Measurements from ENCODE around the gene CENPL.
"Not testable (repeated sequence)": the region's sequence is repeated elsewhere in the genome, so short reads cannot be mapped to it uniquely, and the experiment has no call there.

CENPL gene

DNA sequence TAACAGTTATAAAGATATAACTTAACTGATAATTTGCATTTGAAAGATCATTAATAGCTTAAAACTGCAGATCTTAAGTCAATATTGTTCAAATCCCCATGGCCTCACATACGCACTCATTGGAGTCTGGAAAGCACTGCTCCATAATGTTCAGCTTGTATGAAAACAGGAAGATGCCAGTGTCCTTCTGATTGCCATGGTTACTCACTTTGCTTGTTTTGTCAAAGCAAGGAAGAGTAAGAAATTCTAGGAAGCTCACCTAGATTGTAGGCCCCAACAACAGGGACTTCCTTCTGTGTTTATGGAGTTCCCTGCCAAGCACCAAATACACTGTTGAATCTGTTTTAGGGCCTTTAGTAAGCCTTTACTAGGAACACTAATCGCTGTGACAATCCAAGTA is 32.2 kb upstream of the CENPL start:
- no peak for DNase-seq (ENCODE audit: low spot score)

DNA sequence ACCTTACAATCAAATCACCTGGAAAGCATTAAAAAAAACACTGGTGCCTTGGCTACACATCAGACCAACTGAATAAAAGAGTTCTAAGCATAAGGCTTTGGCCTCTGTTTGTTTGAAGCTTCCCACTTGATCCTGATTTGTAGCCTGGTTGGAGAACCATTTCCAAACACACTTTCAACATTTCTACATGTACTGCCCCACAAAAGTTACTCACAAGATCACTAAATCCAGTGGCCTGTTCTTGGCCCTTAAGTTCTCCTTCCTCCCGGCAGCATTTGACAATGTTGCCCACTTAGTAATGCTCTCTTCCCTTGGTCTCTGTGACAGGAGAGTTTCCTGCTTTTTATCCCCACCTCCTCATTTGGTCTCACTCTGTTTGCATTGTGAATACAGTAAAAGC is 31.3 kb upstream of the CENPL start:
- no peak for DNase-seq (ENCODE audit: low spot score)

DNA sequence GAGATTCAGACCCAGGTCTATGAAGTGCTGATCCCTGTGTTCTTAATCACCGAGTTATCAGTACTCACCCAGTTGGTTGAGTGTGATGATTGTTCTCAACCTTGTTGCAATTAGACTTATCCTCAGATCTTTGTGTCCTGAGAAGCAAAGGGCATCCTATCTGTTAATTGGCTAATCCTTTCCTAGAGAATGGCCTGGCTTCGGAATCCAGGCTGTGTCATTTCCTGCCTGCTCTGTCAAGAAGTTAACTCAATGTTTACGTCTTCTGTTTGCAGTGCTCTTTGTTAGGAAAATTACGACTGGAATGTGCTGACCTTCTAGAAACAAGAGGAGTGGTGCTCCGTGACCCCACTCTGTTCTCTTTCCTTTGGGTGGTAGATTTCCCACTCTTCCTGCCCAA is 28.4 kb upstream of the CENPL start:
- no peak for DNase-seq (ENCODE audit: low spot score)

DNA sequence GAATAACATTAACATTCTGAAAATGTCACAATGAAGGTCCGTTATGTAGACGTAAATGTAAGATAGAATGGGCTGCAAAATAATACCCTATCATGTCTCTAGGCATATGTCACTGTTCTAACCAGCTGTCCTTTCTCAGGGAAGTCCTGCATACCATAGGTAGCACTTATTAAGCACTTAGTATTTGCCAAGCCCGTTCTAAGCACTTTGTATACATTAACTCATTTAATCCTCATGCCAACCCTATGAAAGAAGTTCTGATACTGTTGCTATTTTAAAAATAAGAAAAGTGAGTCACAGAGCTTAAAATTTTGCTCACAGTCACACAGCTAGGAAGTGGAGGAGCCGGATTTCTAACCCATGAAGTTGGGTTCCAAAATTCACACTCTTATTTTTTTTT is 27.4 kb upstream of the CENPL start:
- DNase-seq (ENCODE audit: low spot score) = no peak

DNA sequence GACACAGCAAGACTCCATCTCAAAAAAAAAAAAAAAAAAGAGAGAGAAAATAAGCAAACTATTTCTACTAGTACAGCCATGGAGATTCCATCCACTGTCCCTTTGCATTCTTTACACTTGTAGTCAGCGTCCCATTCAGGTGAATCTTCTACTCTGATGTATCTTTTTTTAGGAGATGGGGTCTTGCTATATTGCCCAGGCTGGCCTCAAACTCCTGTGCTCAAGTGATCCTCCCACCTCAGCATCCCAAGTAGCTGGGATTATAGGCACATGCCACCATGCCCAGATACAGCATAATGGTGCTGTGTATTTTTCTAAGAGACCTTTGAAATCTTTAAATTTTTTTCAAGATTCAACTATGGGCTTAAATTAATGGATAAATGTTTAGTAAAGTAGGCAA is 8.1 kb upstream of the CENPL start:
- no peak for DNase-seq (ENCODE audit: low spot score)

DNA sequence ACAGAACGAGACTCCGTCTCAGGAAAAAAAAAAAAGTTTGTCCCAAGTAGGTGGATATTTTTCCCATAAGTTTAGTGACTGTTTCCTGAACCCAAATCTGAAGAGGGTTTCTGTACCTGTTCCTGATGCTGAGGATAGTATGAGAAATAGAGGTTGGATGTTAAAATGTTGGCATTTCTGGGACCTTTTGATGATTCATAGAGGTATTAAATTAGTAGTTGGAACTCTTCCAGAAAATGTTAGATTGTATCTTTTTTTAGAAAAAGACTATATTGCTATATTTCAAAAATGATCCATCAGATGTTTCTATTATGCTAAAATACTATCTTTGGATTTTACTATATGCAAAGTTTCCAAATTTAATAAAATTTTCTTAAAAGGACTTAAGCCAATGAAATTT is 2.9 kb upstream of the CENPL start:
- no peak for DNase-seq (ENCODE audit: low spot score)

DNA sequence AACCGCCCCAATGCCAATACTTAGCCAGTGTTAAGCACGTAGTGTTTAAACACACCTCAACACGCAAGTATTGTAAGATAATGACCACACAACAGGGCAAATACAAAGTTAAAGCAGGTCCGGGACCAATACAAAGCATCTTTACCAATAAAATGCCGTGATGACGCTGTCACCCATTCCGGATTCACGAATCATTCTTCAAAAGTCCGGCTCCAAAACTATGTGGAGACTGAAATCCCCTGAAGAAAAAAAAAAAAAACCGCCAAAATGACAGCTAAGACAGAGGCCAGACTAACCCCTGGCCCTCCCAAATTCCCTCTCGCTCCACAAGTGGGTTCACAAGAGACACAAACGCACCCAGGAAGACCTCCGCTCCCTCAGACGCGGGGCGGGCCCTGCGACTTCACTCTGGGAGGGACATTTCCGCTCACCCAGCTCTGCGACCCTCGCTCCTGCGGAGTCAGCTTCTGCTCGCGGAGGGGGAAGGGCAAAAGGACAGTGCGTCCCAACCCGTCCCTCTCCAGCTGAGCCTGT is 835 bp downstream of the CENPL start:
- DNase-seq (ENCODE audit: low spot score) = no peak

DNA sequence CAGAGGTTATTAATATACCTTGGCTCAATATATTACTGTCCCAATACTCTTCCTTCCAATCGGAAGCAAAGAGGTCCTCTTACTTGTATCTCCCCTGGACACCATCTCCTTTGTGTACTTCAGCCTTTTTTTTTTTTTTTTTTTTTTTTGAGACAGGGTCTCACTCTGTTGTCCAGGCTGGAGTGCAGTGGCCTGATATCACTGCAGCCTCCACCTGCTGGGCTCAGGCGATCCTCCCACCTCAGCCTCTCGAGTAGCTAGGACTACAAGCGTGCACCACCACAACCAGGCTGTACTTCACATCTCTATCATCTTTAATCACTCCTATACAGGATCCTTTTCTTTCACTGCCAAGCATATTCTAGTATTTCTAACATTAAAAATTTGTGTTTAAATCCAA is 3.0 kb downstream of the CENPL start:
- DNase-seq (ENCODE audit: low spot score) = no peak

DNA sequence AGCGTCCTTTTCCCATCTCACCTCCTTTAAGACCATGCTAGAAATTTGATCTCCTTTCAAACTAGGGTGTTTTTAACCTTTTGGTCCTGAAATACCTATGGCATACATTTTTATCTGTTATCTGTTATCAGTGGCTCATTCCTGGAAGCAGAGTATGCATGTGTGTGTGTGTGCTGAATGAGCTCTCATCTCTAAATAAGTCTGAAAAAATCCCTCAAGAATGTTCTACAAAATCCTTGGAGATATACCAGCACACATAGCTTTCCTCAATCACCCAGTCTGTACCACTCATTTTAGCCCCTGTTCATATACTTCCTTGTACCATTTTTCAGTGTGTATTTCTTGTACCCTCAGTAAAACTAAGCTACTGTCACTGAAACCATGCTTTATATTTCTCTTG is 6.2 kb downstream of the CENPL start:
- no peak for DNase-seq (ENCODE audit: low spot score)

DNA sequence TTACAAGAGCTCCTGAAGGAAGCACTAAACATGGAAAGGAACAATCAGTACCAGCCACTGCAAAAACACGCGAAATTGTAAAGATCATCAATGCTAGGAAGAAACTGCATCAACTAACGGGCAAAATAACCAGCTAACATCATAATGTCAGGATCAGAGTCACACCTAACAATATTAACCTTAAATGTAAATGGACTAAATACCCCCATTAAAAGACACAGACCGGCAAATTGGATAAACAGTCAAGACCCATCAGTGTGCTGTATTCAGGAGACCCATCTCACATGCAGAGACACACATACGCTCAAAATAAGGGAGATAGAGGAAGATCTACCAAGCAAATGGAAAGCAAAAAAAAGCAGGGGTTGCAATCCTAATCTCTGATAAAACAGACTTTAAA is 11.0 kb downstream of the CENPL start:
- DNase-seq (ENCODE audit: low spot score) = not testable (repeated sequence)

DNA sequence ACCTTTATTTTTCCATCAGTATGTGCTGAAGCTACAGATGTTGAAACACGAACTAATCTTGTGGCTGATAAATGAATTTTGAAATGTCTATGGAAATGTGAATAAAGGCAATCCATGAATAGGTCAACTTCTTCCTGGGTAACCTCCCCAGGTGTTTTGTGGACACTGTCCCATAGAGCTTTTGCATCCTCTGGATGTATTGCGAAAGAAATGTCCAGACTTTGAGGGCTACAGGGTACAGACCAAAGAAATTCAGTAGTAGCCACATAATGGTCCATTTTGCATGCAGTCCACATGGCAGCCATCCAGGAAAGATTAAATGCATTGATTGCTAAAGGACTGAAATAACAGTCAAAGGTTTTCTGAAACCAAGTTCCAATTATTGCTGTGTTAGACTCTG is 21.7 kb downstream of the CENPL start:
- no peak for DNase-seq (ENCODE audit: low spot score)

DNA sequence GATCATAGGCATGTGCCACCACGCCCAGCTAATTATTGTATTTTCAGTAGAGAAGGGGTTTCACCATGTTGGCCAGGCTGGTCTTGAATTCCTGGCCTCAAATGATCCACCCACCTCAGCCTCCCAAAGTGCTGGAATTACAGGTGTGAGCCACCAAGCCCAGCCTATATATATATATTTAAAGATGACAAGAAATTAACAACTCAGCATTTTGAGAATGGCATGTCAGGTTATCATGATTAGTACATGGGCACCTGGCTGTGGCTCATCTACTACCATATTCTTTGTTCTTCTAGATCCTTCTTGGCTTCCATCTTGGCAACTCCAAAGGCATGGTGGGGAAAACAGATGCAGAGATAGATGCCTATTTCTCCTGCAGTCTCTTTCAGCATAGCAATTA is 24.7 kb downstream of the CENPL start:
- DNase-seq (ENCODE audit: low spot score) = not testable (repeated sequence)

DNA sequence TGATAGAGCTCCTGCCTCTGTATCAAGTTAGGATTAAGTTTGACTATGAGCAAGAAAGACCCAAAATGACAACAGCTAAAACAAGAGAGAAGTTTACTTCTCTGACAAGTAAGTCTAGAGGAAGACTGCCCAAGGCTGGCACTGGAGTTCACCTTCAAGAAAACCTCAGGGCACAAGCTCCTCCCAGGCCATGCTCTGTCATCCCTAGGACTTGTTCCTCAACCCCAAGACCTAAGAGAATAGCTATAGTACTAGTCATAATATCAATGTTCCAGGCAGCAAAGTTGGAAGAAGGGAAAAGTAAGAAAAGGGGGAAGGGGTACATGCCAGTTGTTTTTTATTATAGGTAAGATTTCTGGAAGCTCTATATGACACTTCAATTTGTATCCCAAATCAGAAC is 26.6 kb downstream of the CENPL start:
- DNase-seq (ENCODE audit: low spot score) = peak; percentile 19

DNA sequence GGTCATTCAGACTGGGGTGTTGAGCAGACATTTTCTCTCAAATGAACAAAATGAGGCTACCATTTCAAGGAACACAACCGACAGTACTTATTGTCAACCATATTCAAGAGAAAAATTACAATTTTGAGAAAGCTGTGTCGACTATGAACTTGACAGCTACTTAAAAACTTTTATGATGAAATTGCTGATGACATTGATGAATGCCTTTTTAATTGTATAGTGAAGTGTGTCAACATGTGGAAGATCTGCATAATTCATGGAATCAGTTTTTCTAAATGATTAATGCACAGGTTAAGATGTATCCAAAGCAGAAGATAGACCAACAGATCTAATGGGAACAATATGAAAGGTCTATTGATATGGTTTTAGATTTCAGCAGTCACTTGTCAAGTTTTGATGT is 34.8 kb downstream of the CENPL start:
- no peak for DNase-seq (ENCODE audit: low spot score)

DNA sequence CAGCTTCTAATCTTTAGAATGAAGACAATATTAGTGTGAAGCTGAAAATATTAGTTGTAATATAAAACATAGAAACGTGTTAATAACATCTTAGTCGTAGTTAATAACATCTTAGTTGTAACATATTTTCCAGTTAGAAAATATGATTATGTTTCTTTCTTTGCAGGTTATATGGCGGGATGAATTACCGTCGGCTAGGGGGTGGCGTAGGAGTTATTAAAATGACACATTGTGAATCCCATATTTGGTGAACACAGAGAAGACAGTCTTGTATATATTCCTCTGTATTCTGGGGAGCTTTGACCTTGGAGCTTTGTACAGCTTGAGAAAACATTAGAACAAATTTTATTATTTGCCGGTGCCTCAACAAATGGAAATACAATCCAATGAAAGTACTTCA is 39.7 kb downstream of the CENPL start:
- no peak for DNase-seq (ENCODE audit: low spot score)

DNA sequence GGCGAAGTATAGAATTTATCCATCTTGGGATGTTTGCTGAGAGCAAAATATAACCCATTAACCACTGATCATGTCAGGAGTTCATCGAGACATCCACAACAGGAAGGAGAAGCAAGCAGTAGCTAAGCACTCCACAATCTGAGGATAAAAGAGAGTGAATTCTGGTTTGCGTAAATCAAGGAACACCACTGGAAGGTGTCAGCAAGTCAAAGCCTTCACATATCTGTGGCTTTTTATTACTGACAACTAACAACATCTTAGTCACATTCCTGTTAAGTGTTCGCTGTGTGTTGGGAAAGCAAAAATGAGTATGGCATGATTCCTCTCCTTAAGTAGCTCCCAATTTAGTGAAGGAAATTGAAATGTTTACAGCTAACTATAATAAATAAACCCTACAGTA is 44.7 kb downstream of the CENPL start:
- DNase-seq (ENCODE audit: low spot score) = no peak

DNA sequence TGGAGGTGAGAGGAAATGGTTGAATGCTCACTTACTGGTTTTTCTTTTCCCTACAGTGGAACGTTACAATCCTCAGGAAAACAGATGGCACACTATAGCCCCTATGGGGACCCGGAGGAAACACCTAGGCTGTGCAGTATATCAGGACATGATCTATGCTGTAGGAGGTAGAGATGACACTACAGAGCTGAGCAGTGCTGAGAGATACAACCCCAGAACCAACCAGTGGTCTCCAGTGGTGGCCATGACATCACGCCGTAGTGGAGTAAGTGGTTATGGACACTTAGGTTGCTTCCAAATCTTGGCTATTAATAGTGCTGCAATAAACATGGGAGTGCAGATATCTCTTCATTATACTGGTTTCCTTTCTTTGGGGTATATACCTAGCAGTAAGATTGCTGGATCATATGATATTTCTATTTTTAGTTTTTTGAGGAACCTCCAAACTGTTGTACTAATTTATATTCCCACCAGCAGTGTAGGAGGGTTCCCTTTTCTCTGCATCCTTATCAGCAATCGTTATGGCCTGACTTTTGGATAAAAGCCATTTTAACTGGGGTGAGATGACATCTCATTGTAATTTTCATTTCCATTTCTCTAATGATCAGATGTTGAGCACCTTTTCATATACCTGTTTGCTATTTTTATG is 49.0 kb downstream of the CENPL start:
- DNase-seq (ENCODE audit: low spot score) = no peak

DNA sequence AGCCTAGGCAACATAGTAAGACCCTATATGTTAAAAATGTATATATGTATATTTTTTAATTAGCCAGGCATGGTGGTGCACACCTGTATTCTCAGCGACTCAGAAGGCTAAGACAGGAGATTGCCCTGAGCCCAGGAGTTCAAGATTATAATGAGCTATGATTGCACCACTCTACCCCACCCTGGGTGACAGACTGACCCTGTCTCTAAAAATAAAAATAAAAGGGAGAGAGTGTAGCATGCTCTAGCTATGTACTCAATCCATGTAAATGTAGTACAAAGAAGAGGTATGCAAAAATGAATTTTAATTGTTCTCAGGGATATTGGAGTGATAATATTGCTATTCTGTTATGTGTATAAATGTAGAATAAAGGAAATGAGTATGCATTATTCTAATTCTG is 53.1 kb downstream of the CENPL start:
- no peak for DNase-seq (ENCODE audit: low spot score)

DNA sequence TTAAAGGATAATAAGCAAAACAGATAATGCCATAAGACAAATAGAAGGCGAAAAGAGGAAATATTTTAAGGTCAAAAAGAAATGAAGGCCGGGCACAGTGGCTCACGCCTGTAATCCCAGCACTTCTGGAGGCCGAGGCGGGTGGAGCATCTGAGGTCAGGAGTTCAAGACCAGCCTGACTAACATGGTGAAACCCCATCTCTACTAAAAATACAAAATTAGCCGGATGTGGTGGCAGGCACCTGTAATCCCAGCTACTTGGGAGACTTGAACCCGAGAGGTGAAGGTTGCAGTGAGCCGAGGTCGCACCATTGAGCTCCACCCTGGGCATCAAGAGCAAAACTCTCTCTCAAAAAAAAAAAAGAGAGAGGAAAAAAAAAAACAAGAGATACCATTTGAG is 54.4 kb downstream of the CENPL start:
- DNase-seq (ENCODE audit: low spot score) = not testable (repeated sequence)

DNA sequence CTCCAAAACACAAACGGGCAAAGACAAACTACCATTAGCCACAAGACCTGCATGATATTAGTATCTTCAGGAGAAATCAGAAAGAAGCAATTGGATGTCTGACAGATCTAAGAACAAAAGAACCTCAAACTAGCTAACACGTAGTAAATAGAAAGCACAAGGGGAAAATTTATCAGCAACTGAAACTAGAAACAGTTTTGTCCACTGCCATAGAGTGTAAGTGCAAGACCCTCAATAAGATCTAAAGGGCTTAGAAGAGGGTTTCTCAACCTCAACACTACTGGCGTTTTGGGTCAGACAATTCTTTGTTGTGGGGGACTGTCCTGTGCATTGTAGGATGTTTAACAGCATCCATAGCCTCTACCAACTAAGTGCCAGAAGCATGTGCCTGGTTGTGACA is 55.9 kb downstream of the CENPL start:
- no peak for DNase-seq (ENCODE audit: low spot score)

DNA sequence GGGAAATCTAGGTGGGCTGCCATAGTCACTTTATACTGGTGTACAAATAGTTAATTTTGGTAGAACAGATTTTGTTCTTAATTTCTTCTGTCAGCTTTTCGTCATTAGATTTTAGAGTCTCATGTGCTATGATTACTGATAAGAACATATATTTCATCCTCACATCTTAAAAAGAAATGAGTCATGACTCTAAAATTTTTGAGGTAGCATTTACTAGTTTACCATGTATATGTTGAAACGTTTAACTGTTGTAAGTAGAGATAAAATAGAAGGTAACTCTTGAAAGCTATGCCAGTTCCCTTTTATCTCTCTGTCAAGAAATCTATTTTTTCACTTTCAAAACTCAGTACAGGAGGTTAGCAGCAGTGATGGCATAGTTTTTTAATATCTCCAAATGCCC is 56.5 kb downstream of the CENPL start:
- DNase-seq (ENCODE audit: low spot score) = no peak

DNA sequence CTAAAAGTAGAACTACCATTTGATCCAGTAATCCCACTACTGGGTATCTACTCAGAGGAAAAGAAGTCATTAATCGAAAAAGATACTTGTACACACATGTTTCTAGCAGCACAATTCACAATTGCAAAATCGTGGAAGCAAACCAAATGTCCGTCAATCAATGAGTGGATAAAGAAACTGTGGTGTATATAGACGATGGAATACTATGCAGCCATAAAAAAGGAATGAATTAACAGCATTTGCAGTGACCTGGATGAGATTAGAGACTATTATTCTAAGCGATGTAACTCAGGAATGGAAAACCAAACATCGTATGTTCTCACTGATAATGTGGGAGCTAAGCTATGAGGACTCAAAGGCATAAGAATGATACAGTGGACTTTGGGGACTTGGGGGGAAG is 60.4 kb downstream of the CENPL start:
- not testable (repeated sequence) for DNase-seq (ENCODE audit: low spot score)

DNA sequence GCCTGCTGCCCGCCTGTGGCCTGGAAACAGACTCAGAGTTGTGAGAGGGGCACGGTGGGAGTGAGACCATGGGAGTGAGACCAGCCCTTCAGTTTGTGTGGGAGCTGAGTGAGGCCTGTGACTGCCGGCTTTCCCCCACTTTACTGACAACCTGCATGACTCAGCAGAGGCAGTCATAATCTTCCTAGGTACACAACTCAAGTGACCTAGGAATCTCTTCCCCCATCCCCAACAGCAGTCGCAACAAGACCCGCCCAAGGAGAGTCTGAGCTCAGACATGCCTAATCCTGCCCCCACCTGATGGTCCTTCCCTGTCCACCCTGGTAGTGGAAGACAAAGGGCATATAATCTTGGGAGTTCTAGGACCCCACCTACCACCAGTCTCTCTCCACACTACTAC is 65.7 kb downstream of the CENPL start:
- DNase-seq (ENCODE audit: low spot score) = peak; percentile 2

DNA sequence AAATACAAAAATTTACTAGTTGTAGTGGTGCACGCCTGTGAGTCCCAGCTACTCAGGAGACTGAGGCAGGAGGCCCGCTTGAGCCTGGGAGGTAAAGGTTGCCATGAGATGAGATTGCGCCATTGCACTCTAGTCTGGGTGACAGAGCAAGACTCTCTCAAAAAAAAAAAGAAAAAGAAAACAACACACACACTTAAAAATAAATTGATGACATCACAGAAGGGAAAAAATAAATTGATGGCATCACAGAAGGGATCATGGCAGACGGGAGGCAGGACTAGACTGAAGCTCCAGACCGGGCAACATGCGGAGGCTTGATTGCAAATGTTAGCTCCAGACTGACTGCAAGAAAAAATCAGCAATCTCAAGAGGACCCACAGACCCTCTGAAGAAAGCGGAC is 66.6 kb downstream of the CENPL start:
- DNase-seq (ENCODE audit: low spot score) = no peak

DNA sequence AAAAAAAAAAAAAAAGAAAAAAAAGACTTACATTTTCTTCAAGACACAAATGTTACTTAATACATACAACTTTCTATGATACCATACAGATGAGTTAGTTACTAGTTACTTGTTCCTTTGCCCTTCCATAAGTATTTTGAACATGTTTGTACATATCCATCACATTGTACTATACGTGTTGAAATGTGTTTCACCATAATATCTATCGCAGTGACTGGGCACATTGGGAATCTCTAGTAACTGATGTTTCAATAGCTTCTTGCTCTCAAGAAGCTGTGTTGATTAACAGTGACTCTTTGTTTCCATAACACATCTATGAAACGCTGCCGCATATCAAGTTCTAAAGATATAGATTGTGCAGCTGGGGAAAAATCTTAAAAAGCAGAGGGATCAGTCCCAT is 67.0 kb downstream of the CENPL start:
- DNase-seq (ENCODE audit: low spot score) = no peak

Data from kidney tubule cell (primary cell).